Stimulated activated CD8-positive, alpha-beta memory T cell treated with anti-CD3 and anti-CD28 coated beads, Interleukin-15, amount 100 ng/mL, for 48 hours (primary cell): ENCODE results near the gene APCDD1L.
"Not testable (repeated sequence)": the region's sequence is repeated elsewhere in the genome, so short reads cannot be mapped to it uniquely, and the experiment has no call there.

Experiments
- DNase-seq, 2 donors: peaks; one replicate each; pipeline ENCODE4 v3.0.0-alpha.2; 2020; ENCODE audit warnings: low read depth in 2 of 2

Gene APCDD1L

GRCh38 chr20:58441723-58442122, 73.5 kb downstream of the APCDD1L start:
- no peak for DNase-seq

DNA sequence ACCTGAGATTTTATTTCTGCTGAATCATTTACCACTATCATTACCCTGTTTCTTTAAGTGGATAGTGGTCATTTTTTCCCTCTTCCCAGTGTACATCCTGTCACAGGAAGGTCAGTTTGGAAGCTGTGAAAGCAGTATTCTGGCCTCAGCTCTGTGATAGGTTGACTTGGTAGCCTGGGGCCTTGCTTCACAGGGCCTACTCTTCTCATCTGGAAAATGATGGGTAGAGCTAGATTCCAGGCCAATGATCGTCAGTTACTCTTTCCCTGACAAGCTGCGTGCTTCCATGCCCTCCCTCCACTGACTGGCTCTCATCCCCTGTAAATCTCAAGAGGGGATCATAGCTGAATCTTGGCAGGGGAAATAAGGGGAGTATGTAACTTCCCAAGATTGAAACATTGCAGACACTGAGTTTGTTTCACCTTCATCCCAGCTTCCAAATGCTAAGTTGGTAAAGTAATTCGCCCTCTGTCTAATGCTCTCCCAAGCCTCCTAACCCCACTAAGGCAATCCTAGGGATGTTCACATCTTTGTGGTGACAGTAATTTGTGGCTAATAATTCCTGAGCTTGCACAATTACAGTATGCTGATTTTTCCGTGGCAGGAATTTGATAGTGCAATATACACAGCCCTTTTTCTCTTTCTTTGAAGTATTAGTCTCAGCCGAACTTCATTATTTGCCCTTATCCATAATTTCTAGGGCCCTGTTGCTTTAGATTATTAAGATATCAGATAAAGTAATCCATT, 75.0 kb downstream of the APCDD1L start:
- DNase-seq: no peak

DNA sequence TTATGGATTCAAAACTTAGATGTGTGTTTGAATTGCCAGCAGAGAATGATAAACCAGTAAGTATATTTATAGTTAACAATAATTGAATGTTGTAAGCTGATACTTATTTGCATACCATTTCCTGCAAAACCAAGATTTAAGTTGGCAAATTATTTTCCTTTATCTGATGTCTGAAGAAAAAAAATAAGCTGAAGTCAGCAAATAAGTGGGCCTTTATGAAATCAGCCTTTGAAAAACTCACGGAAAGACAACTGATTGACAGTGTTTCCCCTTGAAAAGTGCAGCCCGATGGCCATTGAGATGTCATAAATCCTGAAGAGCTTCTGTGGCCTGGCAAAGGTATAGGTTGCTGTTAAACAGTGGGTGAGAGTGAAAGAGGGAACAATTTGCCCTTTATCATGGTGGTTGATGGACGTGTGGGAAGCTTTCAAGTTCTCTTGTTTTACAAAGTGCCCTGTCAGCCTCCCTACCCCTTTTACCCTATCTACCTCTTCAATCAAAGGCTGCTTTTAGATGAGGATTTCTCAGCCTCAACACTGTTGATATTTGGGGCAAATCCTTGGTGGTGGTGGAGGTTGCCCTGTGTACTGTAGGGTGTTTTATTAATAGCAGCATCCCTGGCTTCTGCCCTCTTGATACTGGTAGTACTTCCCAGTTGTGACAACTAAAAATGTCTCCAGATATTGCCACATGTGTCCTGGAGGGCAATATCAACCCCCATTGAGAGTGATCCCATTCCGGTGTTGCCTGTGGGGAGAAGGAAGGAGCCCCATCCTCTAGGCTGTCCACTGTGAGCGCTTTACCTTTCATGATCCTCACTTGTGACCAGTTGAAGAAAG, 76.0 kb downstream of the APCDD1L start:
- DNase-seq: no peak

GRCh38 chr20:58436868-58437645, 78.1 kb downstream of the APCDD1L start:
- DNase-seq: no peak

- no peak for DNase-seq
Measured at GRCh38 chr20:58435237-58435636, 80.0 kb downstream of the APCDD1L start.

- no peak for DNase-seq
Measured at GRCh38 chr20:58434326-58434725, 80.9 kb downstream of the APCDD1L start.

- DNase-seq: no peak
Measured at GRCh38 chr20:58433759-58434158, 81.4 kb downstream of the APCDD1L start.

GRCh38 chr20:58433029-58433647, 82.1 kb downstream of the APCDD1L start:
- DNase-seq: no peak

GRCh38 chr20:58432186-58432954, 82.8 kb downstream of the APCDD1L start:
- no peak for DNase-seq

DNA sequence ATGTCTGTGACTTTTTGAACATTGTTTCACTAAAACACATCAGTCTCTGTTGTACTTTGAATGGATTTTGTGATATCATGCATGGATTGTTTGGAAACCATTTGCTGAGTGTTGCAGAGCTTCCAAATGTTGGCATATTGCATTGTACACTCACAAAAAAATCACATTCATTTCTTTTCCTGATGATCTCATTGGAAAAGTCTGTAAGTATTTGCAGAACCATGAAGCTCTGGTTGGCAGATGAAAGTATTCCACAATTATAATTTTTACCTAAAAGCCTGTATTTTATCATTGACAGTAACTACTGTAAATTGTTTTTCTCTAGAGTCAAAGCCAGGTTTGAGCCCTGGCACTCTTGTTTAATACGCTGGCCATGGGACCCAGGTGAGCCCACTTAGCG, 84.1 kb downstream of the APCDD1L start:
- no peak for DNase-seq

GRCh38 chr20:58429303-58429702, 85.9 kb downstream of the APCDD1L start:
- no peak for DNase-seq

DNA sequence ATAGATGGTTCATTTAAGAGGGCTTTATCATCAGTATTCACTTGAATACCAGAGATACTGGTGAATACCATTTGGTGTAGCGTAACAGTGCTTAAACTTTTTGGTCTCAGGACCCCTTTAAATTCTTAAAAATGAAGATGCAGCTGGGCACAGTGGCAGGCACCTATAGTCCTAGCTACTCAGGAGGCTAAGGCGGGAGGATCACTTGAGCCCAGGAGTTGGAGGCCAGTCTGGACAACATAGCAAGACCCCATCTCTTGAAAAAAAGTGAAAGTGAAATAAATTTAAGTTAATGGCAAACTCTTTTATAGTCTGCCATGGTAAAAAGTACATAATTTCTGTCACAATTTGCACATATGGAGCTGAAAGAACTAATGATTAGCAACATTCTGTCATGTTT, 86.8 kb downstream of the APCDD1L start:
- no peak for DNase-seq

GRCh38 chr20:58427571-58427970, 87.6 kb downstream of the APCDD1L start:
- not testable (repeated sequence) for DNase-seq

DNA sequence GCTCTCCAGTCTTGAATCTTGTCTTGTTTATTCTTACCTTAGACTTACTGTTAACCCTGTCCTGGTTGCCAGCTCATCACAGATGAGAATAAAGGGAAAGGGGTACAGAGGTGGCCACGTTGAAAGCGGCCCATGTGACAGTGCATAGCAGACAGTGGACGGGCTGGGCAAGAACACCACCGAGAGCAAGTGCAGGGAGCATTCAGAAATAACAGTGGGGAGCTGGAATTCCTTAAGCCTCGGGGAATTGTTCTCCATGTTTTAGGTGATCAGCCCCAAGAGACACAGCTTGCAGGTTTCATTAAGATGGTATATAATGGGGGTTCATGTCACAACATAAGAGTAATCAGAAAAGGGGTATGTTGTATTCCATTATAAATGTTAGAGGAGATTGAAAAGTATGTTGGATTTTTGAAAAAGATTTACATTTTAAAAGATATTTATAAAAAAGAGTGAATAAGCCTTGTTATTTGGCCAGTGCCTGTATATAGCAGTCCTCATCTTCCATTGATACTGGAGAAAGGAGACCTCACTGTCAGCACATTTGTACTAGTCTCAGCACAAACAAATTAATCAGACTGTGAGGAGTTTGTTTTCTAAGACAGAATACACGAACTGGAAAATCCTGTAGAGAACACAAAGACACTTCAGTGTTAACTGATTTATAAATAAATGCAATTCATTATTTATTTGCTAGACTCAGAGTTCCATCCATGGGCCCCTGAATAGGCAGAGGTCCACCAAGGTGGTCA, 90.8 kb downstream of the APCDD1L start:
- no peak for DNase-seq

- no peak for DNase-seq
Measured at GRCh38 chr20:58421497-58421850, 93.7 kb downstream of the APCDD1L start.

DNA sequence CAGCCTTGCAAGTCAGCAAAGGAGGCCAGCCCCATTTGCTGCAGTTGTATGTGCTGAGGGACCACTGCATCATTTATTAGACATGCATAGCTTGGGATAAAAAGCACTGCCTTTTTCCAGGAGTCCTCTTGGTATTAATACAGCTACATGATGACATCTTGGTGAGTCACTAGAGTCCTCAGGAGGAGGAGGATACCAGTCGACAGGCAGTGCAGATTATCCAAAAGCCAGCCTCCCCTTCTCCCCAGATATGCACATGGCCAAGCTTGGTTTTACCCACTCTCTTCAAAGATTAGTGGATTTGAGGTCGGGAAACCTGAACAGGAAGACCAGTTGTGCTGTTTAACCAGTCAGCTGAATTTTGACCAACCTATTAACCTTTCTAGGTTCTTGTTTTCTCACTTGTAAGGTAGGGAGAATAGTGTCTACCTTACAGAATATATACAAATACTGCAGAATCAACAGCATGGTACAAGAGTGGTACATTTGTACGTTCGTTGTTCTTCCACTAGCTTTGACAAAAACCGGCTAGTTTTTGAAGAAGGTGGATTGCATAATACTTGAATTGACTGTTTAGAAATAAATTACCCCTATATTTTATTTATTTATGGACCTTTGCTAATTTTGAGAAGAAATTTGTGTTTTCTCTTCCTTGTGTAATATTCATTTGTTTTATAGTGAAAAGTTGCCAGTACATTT, 94.3 kb downstream of the APCDD1L start:
- no peak for DNase-seq

DNA sequence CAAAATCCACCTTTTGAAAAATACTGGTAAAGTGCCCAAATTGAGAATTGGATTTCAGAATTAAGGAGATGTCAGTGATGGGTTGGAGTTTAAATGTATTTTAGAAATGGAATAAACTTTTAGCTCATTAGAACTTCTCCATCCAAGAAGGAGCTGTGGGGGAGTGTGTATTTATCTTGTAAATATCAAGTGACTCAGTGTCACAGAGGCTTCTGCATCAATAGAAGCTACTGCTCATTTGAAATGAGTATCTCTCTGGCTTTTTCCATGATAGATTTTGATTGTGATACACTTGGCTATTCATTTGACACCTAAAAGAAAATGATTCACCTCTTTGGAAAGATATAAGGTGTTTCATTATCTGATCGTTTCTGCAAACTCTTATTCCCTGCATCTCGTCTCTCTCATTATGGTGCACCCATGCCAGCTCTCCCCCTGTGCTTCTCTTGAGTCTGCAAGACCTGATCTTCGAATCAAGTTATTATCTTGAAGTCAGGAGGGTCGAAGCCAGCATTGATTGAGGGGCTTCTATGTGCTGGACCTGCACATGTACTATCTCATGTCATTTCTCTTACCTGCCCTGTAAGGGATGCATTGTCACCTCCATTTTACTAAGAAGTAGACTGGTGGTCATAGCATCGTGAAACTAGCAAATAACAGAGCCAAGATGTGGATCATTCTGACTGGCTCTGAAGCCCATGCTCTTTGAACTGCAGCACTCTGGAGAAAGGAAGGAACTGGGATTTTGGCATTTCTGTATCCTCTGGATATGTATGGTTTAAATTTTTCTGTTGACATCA, 96.0 kb downstream of the APCDD1L start:
- no peak for DNase-seq

GRCh38 chr20:58417438-58417837, 97.8 kb downstream of the APCDD1L start:
- DNase-seq: no peak

DNA sequence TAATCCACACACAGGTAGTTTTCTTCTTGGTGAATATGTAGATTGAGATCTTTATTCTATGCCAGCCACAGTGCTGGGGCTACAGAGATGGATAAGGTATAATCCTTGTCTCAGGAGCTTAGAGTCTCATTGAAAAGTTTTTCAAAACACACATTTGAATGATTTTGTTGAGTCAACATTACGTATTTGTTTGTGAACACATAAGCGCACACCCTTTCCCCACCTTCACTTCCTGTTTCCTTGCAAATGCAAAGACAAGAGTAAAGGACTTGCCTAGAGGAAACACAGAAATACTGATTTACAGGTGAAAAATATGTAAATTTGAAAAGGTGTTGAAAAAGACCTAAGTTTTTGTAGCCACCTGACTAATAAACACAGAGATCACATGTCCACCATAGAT, 98.4 kb downstream of the APCDD1L start:
- DNase-seq: no peak
